Measurements from ENCODE around the gene MPPED2.

The MPPED2 gene, protein sequence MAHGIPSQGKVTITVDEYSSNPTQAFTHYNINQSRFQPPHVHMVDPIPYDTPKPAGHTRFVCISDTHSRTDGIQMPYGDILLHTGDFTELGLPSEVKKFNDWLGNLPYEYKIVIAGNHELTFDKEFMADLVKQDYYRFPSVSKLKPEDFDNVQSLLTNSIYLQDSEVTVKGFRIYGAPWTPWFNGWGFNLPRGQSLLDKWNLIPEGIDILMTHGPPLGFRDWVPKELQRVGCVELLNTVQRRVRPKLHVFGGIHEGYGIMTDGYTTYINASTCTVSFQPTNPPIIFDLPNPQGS

DNA sequence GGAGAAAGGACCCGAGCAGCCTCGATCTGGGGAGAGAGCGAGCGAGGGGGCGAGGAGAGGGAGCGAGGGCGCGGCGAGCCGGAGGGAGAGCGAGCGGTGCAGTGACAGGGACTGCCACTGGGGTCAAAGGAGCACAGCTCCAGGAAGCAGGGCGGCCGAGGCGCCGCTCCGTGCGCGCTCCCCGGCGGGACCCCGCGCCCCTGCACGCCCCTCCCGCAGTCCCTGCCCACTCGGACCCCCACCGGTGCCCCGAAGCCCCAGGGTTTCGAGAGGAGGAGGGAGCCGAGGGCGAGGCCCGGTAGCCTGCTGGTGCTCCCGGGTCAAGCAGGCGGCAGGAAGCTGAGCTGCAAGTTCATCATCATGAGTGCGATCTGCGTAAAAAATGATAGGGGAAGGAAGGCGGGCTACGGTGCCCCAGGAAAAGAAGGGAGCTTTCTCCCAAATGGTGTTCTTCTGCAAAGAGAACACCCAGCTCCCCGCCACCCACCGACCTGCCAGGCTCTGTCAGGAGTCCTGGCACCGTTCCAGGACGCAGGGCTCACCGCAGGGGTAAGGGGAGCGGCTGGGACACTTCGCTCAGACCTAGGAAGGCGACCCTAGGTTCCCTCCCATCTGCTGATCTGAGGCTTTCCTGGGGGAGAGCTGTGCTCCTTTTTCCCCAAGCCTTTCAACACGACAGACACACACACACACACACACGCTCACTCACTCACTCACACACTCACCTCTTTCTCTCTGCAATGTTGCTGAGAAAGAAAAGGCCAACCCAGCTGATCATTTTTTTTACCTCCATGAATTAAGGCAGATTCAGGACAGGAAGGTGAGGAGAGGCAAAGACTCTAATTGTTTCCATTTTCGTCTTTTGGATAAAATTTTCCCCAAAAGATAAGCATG is at the start of gene MPPED2:
Gene MPPED2 (minus strand): TSS at position 103 of the 894 bp plus-strand sequence. CDS start 5,980 bp downstream, outside the sequence.
- DNase-seq (ENCODE audit: low spot score), result no peak

DNA sequence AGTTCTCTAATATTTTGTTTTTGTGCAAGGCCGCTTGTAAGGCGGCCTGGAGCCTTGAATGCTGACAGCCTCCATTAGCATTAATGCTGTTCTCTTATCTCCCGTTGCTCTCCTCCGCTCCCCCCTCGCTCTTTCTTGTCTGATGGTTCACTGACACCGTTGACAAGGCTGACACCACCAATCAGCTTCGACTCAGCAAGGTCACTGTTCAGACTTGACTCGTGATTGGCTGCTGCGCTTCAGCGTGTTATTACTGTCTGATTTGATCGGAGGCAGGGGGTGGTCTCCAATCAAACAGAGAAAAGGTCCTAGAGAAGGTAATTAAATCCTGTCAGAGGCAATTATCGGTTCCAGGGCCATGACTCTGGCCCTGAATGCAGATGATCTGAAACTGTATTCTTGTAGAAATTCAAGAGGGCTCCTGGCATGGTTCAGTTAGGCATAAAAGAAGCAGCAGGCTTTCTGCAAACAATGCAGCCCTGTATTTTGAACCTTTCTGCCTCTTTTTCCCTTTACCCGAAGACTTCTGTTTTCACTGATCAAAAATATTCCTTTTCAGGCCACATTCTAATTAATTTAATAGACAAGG is 49.3 kb upstream of the MPPED2 start:
- no peak for DNase-seq (ENCODE audit: low spot score)

DNA sequence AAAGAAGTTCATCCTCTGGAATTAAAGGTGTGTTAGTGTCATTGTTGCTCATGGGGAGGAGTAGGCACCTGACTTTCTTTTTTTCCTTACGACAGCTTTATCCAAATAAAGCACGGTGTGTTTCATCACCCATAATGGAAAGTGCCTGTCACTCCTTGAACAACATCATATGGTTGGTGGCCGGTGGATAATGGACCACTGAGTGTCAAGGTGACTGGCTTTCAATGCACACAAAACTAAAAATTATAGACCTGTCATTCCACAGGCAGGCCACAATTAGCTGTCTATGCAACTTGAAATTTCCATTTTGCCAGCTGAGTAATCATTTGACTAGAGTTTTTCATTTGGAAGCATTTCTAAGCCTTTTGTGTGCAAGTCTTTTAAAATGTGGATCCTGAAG is 45.0 kb upstream of the MPPED2 start:
- DNase-seq (ENCODE audit: low spot score), result no peak

DNA sequence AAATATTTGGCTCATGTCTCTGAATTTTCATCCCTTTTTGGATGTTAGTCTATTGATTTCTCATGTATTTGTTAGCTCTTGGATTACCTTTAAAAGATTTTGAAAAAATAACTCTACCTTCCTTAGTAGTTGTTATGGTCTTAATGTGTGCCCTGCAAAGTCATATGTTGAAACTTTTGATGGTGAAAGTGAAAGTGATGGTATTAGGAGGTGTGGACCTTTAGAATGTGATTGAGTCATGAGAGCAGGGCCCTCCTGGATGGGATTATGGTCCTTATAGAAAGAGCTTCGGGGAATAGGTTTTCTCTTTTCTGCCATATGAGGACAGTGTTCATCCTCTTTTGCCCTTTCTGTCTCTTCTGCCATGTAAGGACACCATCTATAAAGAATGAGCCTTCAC is 33.6 kb upstream of the MPPED2 start:
- no peak for DNase-seq (ENCODE audit: low spot score)

DNA sequence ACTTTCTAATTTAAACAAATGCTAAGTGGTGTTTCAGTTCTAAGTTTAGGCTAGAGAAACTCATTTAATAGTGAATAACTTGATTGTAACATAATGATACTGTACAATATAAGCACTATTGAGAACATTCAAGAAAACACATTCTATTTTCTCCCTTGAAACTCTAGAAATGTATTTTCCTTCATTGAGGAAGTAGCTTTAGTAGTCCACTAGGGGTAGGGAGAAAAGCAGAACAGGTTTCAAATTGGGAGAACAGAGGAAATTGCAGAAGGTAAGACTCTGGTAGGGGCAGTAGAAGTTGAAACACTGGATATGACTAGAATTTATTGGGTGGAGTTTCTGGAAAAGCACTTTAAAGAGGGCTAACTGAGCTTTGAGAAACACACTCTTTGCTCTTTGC is 31.6 kb upstream of the MPPED2 start:
- DNase-seq (ENCODE audit: low spot score), result no peak

DNA sequence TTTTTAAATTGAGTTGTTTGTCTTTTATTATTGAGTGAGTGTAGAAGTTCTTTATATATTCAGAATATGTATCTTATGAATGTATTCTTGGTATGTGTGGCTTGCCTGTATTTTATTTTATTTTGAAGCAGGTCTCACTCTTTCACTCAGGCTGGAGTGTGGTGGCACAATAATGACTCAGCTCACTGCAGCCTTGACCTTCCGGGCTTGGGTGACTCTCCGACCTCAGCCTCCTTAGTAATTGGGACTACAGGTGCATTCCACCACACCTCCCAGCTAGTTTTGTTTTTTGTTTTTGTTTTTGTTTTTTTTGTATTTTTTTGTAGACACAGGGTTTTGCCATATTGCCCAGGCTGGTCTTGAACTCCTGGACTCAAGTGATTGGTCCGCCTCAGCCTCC is 24.5 kb upstream of the MPPED2 start:
- no peak for DNase-seq (ENCODE audit: low spot score)

DNA sequence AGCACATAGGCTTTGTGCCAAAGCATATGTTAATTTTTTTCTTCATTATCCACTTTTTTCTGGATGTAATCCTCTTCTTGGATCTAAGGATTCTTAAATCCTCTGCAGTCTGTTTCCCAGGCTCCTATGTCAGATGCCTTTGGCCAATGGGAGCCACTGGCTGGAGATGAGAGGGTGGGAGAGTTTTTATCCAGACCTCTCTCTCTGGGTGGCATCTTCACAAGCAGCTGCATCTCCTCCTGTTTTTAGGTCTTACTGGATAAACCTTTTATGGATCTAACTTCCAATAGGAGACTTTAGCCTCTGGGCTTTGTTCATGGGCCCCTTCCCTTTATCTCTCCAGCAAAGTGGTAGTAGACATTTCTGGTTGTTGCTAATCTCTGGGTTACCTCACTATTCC is 22.4 kb upstream of the MPPED2 start:
- no peak for DNase-seq (ENCODE audit: low spot score)

DNA sequence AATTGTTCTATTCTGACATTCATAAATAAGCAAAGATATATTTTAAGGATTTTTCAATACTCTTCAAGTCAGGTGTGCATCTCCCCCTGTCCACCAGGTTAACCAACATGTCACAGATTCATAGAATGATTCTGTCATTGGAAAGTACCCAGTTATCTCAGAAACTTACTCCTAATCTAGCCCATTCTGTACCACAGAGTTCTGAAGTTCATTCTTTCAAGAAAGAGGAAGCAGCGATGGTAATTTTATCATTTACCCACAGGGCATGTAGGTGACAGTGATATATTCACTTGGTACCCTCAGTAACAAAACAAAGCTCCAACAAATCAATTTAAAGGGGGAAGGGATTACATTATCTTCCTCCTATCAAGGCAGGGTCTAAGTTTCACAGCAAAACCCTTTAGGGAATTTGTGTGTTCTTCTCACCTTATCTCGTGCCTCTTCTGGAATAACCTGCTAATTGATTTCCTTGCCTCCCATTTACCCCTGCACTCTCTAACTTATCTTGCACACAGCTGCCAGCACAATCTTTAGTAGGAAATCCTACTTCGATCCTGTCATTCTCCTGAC is 19.0 kb upstream of the MPPED2 start:
- no peak for DNase-seq (ENCODE audit: low spot score)

DNA sequence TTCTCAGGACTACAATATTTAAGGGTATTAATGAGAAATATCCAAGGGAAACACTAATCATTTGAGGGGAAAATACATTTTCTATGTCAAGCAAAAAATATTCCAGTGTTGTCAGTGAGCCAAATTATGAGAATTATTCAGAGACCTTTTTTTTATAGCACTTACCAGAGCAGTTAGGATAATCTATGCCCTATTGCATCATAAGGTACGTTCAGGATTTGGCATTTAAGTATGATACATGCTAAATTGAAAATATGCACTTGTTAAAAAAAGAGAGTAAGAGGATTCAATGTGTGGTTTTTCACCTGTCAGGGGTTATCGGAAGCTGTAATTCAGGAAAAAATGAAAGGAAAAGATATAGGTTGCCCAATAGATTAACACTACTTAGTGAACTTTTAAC is 17.2 kb upstream of the MPPED2 start:
- no peak for DNase-seq (ENCODE audit: low spot score)

DNA sequence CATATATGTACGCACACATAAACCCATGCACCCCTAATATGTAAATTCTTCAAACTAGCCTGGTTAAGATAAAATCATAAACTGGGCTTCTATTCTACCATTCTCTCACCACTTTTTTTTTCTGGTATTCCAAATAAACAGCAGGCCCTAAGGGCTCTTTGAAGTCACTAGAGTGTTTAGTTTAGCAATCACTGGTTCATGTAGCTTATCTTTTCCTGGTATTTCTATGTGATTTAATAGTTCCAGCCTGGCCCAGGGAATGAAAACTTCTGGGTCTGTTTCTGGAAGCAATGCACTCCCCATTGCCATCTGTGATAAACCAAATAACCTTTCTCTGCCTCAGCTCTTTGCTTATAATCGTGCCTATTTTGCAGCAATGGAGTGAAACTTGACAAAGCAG is 10.7 kb upstream of the MPPED2 start:
- no peak for DNase-seq (ENCODE audit: low spot score)

DNA sequence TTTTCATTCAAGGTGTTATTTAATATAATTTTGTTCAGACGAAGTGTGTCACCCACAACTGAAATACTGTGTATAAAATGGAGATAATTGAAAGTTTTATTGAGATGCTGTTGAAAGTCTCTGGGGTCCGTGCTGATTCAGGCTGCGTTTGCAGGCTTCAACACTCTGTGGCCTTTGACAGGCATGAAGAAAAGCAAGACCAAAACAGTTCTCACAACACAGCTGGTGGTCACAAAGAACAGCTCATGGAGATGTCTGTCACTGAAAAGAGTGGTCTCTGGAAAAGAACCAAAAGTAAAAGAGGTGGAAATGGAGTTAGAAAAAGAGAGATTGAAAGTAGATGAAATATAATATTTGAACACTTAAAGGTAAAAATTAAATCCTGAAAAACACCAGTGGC is 9.8 kb upstream of the MPPED2 start:
- no peak for DNase-seq (ENCODE audit: low spot score)

DNA sequence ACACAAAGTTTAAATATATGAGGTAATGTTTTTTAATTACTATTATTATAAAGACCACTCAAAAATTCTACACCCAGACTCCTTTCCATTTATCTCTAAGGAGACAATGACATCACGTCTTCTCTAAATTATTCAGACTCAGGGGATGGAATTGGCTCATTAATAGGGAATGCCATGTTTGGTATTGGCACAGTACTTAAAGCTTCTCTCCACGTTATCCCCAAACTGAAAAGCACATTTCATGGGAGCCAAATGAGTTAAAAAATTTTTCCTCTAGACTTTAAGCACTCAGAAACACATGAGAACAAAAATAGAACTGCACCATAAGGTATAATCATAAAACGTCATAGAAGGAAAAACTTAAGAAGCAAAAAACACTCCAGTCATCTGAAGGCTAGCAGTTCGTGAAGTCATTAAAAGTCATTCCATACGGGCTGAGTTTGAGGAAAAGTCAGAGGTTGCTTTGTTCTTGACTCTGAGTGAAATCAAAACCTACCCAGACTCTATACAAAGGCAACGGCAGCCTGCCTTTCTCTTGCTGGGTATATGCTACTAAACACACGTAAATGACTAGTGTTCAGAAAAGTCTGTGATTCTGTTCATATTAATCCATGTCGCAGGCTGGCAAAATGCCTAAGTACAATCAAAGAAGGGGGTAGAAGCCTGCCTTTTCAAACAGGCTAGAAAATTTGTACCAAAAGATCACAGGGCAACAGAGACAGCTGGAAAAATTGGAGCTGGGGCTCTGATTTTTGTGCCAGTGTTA is 8.7 kb upstream of the MPPED2 start:
- no peak for DNase-seq (ENCODE audit: low spot score)

DNA sequence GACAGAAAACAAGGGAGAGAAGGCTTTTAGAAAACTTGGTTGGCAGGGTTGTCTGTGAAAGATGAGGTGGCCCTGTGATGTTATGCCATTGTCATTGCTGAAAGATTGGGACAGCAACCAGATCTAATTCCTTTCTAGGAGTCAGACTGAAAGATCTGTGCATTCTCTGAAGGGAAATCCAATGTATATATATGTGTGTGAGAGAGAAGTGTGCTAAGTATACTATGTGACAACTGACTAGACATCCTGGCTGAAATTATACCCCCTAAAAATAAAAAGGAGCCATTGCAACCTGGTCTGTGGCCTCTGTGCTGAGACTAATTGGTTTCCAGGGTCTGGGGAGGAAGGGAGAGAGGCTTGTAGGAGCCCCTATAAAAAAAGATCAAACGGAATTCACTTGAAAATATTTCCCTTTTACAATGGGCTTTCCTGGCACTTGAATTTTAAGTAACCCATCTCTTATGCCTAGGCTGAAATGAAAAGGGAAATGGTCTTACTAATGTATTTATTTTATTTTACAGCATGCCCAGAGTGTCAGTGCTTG is 1.2 kb upstream of the MPPED2 start:
- no peak for DNase-seq (ENCODE audit: low spot score)

DNA sequence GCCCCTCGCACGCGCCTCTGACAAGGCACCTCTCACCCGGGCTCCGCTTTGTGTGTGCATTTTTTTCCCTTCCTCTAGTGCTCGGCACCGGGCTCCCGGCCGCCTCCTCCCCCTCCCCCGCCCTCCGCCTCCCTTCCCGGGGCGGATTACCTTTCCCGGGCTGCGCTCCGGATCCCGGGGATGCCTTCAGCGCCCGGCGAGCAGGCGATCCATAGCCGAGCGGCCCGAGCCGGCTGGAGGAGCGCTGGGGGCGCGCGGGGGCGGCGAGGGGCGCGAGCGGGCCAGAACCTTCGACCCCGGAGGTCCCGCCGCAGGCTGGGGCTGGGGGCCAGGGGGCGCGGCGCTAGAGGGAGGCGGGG is 282 bp downstream of the MPPED2 start:
- DNase-seq (ENCODE audit: low spot score), result no peak

DNA sequence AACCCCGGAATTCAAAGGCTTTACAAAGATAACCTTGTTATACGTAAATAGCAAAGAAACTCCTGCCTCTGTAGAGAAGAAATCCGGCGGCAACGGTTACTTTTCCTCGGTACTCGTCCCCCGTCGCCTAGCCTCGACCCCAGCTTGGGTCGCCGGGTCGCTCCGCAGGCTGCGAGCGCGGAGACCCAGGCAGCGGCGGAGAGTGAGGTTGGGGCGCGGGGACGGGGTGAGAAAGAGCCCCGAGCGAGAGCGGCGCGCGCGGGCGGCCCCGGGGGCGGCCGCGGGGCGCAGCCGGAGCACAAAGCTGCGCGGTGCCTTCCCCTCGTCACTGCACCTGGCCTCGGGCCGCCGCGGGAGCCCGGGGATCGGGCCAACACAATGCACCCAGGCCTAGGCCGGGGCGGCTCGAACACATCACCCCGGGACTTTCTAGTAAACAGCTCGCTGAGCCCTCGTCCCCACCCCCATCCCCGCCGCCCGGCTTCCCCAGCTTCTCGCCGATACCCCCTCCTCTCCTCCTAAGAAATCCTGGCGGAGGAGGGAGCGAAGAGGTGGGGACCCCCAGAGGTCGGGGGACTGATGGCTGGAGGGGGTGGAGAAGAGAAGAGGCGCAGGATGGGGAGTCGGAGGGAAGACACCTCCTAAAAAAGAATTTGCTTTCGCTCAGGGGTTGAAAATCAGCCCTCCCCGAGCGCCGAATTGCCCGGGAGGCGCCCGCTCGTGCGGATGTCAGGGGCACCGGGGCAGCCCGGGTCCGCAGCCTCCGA is 845 bp downstream of the MPPED2 start:
- no peak for DNase-seq (ENCODE audit: low spot score)

DNA sequence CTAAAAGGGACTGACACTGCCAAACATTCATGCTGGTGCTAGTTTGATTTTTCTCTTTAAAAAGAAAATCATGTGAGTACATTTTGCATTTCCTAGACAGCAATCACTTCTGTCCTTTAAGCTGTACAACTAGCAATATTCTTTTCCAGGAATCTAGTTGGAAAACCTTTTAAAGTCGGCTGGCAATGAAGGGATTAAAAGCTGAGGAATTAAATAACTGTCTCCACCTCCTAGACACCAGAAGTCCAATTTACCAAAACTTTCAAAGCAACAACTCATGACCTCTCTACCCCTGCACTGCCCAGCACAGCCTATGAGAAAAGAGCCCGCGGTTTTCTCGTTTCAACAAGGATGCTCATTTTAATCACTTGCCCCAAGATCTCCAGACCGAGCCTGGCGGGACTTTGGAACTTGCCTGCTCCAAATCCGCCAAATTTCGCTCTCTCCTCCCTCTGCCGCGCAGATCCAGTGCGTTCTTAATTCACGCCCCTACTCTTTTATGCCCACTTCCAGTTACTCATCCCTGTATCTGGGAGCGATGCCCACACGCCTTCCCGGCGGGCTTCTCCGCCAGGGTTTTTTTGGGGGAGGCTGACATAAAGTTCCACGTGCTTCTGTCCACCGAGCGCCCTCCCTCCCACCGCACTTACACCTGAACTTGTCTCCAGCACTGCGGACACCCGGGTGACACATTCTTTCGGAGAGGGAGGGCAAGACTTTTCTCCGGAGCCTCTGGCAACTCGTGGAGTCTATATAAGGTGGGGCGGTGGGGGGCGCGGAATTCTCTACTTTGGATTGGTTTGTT is 2.5 kb downstream of the MPPED2 start:
- no peak for DNase-seq (ENCODE audit: low spot score)

DNA sequence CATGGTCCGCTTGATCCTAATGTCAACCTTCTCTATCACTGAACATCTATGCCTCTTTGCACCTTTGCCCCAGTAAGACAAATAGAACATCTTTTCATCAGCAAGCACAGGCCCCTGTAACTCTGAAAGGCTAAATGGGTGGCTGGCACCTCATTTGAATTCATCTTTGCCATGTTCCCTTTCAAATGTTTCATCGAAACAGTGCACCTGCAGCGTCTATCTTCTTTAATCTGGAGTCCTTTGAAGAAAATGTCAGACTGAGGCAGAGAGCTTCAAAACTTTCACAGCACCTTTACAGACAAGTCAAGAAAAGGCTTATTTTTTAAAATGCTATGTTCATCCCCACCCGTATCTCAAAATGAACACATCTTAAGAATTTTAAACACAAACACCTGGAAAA is 3.4 kb downstream of the MPPED2 start:
- DNase-seq (ENCODE audit: low spot score), result no peak

DNA sequence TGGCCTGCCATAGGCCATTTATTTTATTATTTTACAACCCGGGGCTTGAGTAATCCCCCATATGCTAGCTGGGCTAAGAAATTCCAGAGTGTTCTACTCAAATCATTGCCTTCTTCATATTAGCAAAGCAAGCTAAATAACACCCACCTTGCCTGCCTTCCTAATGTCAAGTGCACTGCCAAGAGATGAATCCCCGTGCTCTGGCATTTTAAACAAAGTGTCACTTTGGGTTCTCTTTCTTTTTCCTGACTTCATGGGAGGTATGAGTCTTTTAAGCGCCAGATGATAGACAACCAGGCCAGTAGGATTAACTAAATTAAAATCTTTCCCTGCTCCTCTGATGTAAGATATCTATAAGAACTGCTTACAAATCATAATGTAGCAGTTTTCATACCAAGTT is 4.5 kb downstream of the MPPED2 start:
- no peak for DNase-seq (ENCODE audit: low spot score)

DNA sequence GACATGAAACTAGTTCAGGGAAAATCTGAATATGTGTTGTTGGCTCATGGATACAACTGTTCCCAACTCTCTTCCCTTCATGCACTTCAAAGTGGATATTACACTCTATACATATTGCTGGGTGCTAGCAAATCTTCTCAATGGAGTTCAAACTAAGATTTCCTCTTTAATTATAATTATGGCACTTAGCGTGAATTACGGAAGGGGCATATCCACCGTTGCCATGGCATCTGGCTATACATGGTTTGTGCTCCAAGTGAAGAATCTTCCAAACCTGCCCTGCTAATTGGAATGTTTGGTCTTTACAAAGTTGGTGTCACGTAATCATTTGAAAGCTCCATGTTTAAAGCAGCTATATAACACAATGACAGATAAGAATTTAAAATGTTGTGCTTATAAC is 5.6 kb downstream of the MPPED2 start:
- no peak for DNase-seq (ENCODE audit: low spot score)

Data from NAMALWA (cell line).